Measurements from ENCODE around the gene OR51B6. TPM values are rescaled to one million over a fixed set of nuclear protein-coding genes. Genes with fewer than 3 reads are reported as not detected.
A peak's percentile ranks its signal among the peaks of the same experiment; 100 is the strongest.

The OR51B6 gene
- total and polyA plus RNA-seq, 2 experiments from 2014 or later, result not detected

GRCh38 chr11:5369789-5370188 is 18.5 kb downstream of the OR51B6 start:
- peak; percentile 39 to 62; a peak in 3 of 4 replicates for TF ChIP-seq CTCF (conservative IDR thresholded peaks at IDR 0.05; ENCODE audit: low read depth in 2 of 2)
- TF ChIP-seq CREB1 (CRISPR knock-in tag; IDR thresholded peaks at IDR 0.05; ENCODE audit: low read depth), result no peak
- TF ChIP-seq, protein P1, sequence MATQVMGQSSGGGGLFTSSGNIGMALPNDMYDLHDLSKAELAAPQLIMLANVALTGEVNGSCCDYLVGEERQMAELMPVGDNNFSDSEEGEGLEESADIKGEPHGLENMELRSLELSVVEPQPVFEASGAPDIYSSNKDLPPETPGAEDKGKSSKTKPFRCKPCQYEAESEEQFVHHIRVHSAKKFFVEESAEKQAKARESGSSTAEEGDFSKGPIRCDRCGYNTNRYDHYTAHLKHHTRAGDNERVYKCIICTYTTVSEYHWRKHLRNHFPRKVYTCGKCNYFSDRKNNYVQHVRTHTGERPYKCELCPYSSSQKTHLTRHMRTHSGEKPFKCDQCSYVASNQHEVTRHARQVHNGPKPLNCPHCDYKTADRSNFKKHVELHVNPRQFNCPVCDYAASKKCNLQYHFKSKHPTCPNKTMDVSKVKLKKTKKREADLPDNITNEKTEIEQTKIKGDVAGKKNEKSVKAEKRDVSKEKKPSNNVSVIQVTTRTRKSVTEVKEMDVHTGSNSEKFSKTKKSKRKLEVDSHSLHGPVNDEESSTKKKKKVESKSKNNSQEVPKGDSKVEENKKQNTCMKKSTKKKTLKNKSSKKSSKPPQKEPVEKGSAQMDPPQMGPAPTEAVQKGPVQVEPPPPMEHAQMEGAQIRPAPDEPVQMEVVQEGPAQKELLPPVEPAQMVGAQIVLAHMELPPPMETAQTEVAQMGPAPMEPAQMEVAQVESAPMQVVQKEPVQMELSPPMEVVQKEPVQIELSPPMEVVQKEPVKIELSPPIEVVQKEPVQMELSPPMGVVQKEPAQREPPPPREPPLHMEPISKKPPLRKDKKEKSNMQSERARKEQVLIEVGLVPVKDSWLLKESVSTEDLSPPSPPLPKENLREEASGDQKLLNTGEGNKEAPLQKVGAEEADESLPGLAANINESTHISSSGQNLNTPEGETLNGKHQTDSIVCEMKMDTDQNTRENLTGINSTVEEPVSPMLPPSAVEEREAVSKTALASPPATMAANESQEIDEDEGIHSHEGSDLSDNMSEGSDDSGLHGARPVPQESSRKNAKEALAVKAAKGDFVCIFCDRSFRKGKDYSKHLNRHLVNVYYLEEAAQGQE (IDR thresholded peaks at IDR 0.05; ENCODE audit: unreplicated experiment), result no peak
- TF ChIP-seq EZH2phosphoT487 (IDR thresholded peaks at IDR 0.05; ENCODE audit: unreplicated experiment), result no peak
- H2AFZ ChIP-seq, result no peak overlapping the region
- H3K27ac Mint-ChIP-seq, result no peak overlapping the region
- H3K79me2 ChIP-seq (replicated peaks; ENCODE audit: insufficient read depth), result no peaks in the 10 kb centered on the region
- ATAC-seq (peak; percentile 40; the same call in 2 of the 3 replicates), DNase-seq (ENCODE audit: low spot score) (peak; percentile 34)
- no peaks in the 10 kb centered on the region for H3K27me3 ChIP-seq (ENCODE audit: insufficient read depth)
- H3K27ac ChIP-seq (ENCODE audit: low read depth), result no peak overlapping the region
- no peak overlapping the region for H3K4me2 ChIP-seq
- H3K9me2 ChIP-seq (ENCODE audit: insufficient read depth), result no peaks in the 10 kb centered on the region
- H4K20me1 ChIP-seq (replicated peaks; ENCODE audit: insufficient read depth), result no peaks in the 10 kb centered on the region
- H3K36me3 ChIP-seq (ENCODE audit: insufficient read depth), result no peaks in the 10 kb centered on the region
- H3F3A ChIP-seq (replicated peaks; ENCODE audit: low read depth), result no peaks in the 10 kb centered on the region
- no peak overlapping the region for H3K4me3 ChIP-seq
- peaks cover 20% of the 10 kb centered on the region for H3K4me1 ChIP-seq (ENCODE audit: insufficient read depth)
- peaks cover 21% of the 10 kb centered on the region for H3K9me3 Mint-ChIP-seq
- peaks cover 8% of the 10 kb centered on the region; the same call in 2 of the 3 replicates for H3K4me1 Mint-ChIP-seq
- no peak overlapping the region for H3K4me3 Mint-ChIP-seq
- H3K36me3 Mint-ChIP-seq (ENCODE audit: low read depth), result peaks cover 20% of the 10 kb centered on the region
- H3K27me3 Mint-ChIP-seq (ENCODE audit: insufficient read depth, low read depth, poor library complexity), result peaks cover 2% of the 10 kb centered on the region

DNA sequence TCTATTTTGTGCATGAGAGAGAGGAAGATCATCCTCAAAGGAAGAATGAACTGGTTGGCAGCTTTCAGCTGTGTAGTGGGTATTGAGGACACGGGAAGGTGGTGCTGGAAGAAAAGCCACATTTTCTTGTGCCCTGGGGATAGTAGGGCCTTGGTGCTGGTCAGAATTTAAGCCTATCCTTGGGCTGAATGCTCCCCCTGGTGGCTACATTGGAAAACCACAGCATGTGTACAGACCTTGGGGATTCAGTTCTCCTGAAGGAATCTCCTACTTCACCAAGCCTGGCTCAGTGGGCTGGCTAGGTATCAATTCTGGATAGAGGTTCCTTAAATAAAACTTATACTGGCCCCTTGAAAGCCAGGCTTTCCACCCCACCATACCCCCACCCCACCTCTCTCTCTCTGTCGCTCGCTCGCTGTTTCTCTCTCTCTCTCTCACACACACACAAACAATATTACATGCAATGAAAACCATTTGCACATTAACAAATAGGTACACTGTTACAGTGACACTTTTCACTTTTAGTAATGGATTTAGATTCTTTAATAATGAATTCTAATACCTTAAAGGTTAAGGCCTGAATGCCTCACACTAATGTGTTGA is 29.5 kb downstream of the OR51B6 start:
- H3F3A ChIP-seq (replicated peaks; ENCODE audit: low read depth), result no peaks in the 10 kb centered on the region
- H3K79me2 ChIP-seq (replicated peaks; ENCODE audit: insufficient read depth), result no peaks in the 10 kb centered on the region
- H3K9me2 ChIP-seq (ENCODE audit: insufficient read depth), result no peaks in the 10 kb centered on the region
- no peaks in the 10 kb centered on the region for H3K27me3 ChIP-seq (ENCODE audit: insufficient read depth)
- H3K4me3 ChIP-seq, result no peak overlapping the region
- no peaks in the 10 kb centered on the region for H3K36me3 ChIP-seq (ENCODE audit: insufficient read depth)
- H3K4me1 ChIP-seq (ENCODE audit: insufficient read depth), result no peaks in the 10 kb centered on the region
- no peak overlapping the region for H3K27ac ChIP-seq (ENCODE audit: low read depth)
- H3K4me3 Mint-ChIP-seq, result no peak overlapping the region
- H3K4me1 Mint-ChIP-seq, result peaks cover 5% of the 10 kb centered on the region; the same call in 2 of the 3 replicates
- no peak for TF ChIP-seq STAT1 (IDR thresholded peaks at IDR 0.05; ENCODE audit: unreplicated experiment)
- TF ChIP-seq CTCF (conservative IDR thresholded peaks at IDR 0.05; ENCODE audit: low read depth in 2 of 2), result peak; percentile 80 to 97
- ATAC-seq, result peak; percentile 99
- no peaks in the 10 kb centered on the region for H3K9me3 Mint-ChIP-seq
- no peak overlapping the region for H3K27ac Mint-ChIP-seq
- H3K36me3 Mint-ChIP-seq (ENCODE audit: low read depth), result no peaks in the 10 kb centered on the region
- peak overlapping the region; percentile 91; the same call in 1 of the 2 replicates for H2AFZ ChIP-seq
- no peaks in the 10 kb centered on the region for H4K20me1 ChIP-seq (replicated peaks; ENCODE audit: insufficient read depth)
- peak; percentile 89 for DNase-seq (ENCODE audit: low spot score)
- no peaks in the 10 kb centered on the region for H3K27me3 Mint-ChIP-seq (ENCODE audit: insufficient read depth, low read depth, poor library complexity)
- no peak overlapping the region for H3K4me2 ChIP-seq

All from GM23338 (cell line).